ENCODE measurements around the gene SMYD3. TPM values are rescaled to one million over a fixed set of nuclear protein-coding genes. Genes with fewer than 3 reads are reported as not detected.

SMYD3 gene
- total and polyA plus RNA-seq, 2 donors: 22.0 to 27.0 TPM

DNA sequence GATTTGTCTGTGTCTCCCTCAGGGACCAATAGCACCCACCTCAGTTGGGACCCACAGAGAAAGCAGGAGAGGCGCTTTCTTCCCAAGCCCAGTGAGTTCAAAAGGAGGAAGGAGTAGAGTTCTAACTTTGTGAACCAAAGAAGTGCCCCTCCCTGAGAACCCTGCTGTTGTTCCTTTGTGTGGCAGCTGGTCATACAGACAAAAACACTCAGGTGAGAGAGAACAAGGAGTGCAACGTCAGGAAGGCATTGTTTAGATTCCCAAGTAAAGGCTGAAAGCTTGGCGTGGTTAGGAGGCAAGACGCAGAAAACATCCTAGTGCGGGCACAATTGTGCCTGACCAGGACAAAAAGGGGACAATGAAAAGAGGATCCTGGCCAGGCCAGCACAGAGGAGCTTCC, 697.7 kb downstream of the SMYD3 start:
- 95% methylated on average over 5 of the region's 5 CpGs for WGBS
- H3K4me3 ChIP-seq (ENCODE audit: low read length in 2 of 2): no peak overlapping the region
- H3K27me3 ChIP-seq (ENCODE audit: control insufficient read depth in 2 of 2, insufficient read depth in 1 of 2, low read length in 1 of 2): no peaks in the 10 kb centered on the region
- H3K27ac ChIP-seq (ENCODE audit: low read depth in 1 of 2, low read length in 1 of 2): no peak overlapping the region
- DNase-seq (ENCODE audit: low read depth in 6 of 9, low spot score in 9 of 9): no peak
- H3K9me3 ChIP-seq (ENCODE audit: control insufficient read depth in 2 of 2, insufficient read depth in 1 of 2, low read length in 1 of 2): no peaks in the 10 kb centered on the region
- no peaks in the 10 kb centered on the region for H3K36me3 ChIP-seq (ENCODE audit: control insufficient read depth in 2 of 2, insufficient read depth in 2 of 2, low read length in 1 of 2)
- no peaks in the 10 kb centered on the region for H3K4me1 ChIP-seq (ENCODE audit: control insufficient read depth in 2 of 2, insufficient read depth in 2 of 2, low read length in 2 of 2)

DNA sequence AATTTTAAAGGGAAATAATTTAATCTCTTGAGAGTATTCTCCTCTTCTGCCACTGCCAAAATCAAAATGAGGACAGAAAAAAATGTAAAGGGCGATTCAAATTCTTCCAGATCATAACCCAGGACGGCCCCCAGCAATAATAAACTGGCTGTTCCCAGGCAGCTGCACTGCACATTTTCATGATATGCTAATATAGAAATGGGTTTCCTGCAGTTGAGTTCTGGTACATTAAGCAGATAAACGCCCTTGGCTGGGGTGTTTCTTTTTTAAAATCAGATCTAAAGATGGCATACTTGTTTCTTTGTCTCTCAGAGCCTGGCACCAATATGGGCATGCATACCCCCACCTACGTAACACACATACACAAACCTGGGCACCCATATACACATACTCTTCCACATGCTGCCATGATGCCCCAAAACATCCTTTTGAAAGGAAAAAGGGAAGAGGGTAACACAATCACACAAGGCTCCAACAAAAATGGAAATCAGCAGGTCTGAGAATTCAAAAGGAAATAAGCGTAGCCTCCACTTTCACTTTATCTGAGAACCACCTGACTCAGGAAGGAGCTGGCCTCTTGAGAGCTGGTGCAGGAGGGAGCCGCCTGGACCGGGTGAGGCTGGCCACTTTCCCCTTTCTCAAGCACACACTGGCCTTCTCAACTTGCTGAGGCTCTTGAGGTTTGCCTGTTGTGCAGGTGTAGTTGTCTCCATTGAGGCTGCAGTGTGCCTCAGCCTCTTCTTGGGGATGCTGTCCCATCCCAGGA, 698.9 kb downstream of the SMYD3 start:
- 69% methylated on average over 7 of the region's 7 CpGs for WGBS
- Histone ChIP-seq H3K27ac (ENCODE audit: low read depth in 1 of 2, low read length in 1 of 2) (no peak overlapping the region), H3K27me3 (ENCODE audit: control insufficient read depth in 2 of 2, insufficient read depth in 1 of 2, low read length in 1 of 2) (no peaks in the 10 kb centered on the region), H3K36me3 (ENCODE audit: control insufficient read depth in 2 of 2, insufficient read depth in 2 of 2, low read length in 1 of 2) (no peaks in the 10 kb centered on the region), H3K9me3 (ENCODE audit: control insufficient read depth in 2 of 2, insufficient read depth in 1 of 2, low read length in 1 of 2) (no peaks in the 10 kb centered on the region), H3K4me1 (ENCODE audit: control insufficient read depth in 2 of 2, insufficient read depth in 2 of 2, low read length in 2 of 2) (no peaks in the 10 kb centered on the region), H3K4me3 (ENCODE audit: low read length in 2 of 2) (no peak overlapping the region)
- DNase-seq (ENCODE audit: low read depth in 6 of 9, low spot score in 9 of 9): no peak

GRCh38 chr1:245807306-245807705, 699.8 kb downstream of the SMYD3 start:
- WGBS: 79% methylated on average over 10 of the region's 10 CpGs
- Histone ChIP-seq H3K27me3 (ENCODE audit: control insufficient read depth in 2 of 2, insufficient read depth in 1 of 2, low read length in 1 of 2) (no peaks in the 10 kb centered on the region), H3K4me1 (ENCODE audit: control insufficient read depth in 2 of 2, insufficient read depth in 2 of 2, low read length in 2 of 2) (no peaks in the 10 kb centered on the region), H3K9me3 (ENCODE audit: control insufficient read depth in 2 of 2, insufficient read depth in 1 of 2, low read length in 1 of 2) (no peaks in the 10 kb centered on the region), H3K36me3 (ENCODE audit: control insufficient read depth in 2 of 2, insufficient read depth in 2 of 2, low read length in 1 of 2) (no peaks in the 10 kb centered on the region), H3K27ac (ENCODE audit: low read depth in 1 of 2, low read length in 1 of 2) (no peak overlapping the region), H3K4me3 (ENCODE audit: low read length in 2 of 2) (no peak overlapping the region)
- peak in 1 of 9 donors; percentile 7 for DNase-seq (ENCODE audit: low read depth in 6 of 9, low spot score in 9 of 9)

- 0% methylated on average over 1 of the region's 1 CpG for WGBS
- Histone ChIP-seq H3K36me3 (ENCODE audit: control insufficient read depth in 2 of 2, insufficient read depth in 2 of 2, low read length in 1 of 2) (no peaks in the 10 kb centered on the region), H3K4me1 (ENCODE audit: control insufficient read depth in 2 of 2, insufficient read depth in 2 of 2, low read length in 2 of 2) (no peaks in the 10 kb centered on the region)
Observed at GRCh38 chr1:245805532-245805931, 701.5 kb downstream of the SMYD3 start.

DNA sequence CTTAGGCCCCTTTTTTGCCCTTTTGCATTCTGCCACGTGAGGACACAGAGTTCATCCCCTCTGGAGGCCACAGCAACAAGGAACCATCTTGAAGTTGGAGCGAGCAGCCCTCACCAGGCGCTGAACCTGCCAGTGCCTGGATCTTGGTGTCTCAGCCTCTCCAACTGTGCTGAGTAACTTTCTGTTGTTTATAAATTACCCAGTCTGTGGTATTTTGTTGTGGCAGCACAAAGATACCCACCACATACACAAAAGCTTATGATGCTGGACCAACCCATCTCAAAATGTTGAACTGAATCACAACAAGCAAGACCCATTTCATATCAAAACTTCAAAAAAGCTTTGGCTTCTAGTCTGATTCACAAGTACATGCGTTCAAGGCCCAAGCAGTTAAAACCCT, 702.4 kb downstream of the SMYD3 start:
- no peaks in the 10 kb centered on the region for H3K9me3 ChIP-seq (ENCODE audit: control insufficient read depth in 2 of 2, insufficient read depth in 1 of 2, low read length in 1 of 2)

More at GRCh38 chr1:245805532-245805931, 701.5 kb downstream of the SMYD3 start:
- Histone ChIP-seq H3K9me3 (ENCODE audit: control insufficient read depth in 2 of 2, insufficient read depth in 1 of 2, low read length in 1 of 2) (no peaks in the 10 kb centered on the region), H3K27me3 (ENCODE audit: control insufficient read depth in 2 of 2, insufficient read depth in 1 of 2, low read length in 1 of 2) (no peaks in the 10 kb centered on the region), H3K27ac (ENCODE audit: low read depth in 1 of 2, low read length in 1 of 2) (no peak overlapping the region), H3K4me3 (ENCODE audit: low read length in 2 of 2) (no peak overlapping the region)
- no peak for DNase-seq (ENCODE audit: low read depth in 6 of 9, low spot score in 9 of 9)

GRCh38 chr1:245803666-245804037, 703.4 kb downstream of the SMYD3 start:
- DNase-seq (ENCODE audit: low read depth in 6 of 9, low spot score in 9 of 9): no peak
- Histone ChIP-seq H3K27ac (ENCODE audit: low read depth in 1 of 2, low read length in 1 of 2) (no peak overlapping the region), H3K9me3 (ENCODE audit: control insufficient read depth in 2 of 2, insufficient read depth in 1 of 2, low read length in 1 of 2) (no peaks in the 10 kb centered on the region), H3K4me1 (ENCODE audit: control insufficient read depth in 2 of 2, insufficient read depth in 2 of 2, low read length in 2 of 2) (no peaks in the 10 kb centered on the region), H3K27me3 (ENCODE audit: control insufficient read depth in 2 of 2, insufficient read depth in 1 of 2, low read length in 1 of 2) (no peaks in the 10 kb centered on the region), H3K4me3 (ENCODE audit: low read length in 2 of 2) (no peak overlapping the region), H3K36me3 (ENCODE audit: control insufficient read depth in 2 of 2, insufficient read depth in 2 of 2, low read length in 1 of 2) (no peaks in the 10 kb centered on the region)
- 90% methylated on average over 5 of the region's 5 CpGs for WGBS

More for the DNA sequence above, 702.4 kb downstream of the SMYD3 start:
- H3K27me3 ChIP-seq (ENCODE audit: control insufficient read depth in 2 of 2, insufficient read depth in 1 of 2, low read length in 1 of 2): no peaks in the 10 kb centered on the region
- 97% methylated on average over 4 of the region's 4 CpGs for WGBS
- no peaks in the 10 kb centered on the region for H3K36me3 ChIP-seq (ENCODE audit: control insufficient read depth in 2 of 2, insufficient read depth in 2 of 2, low read length in 1 of 2)
- no peak for DNase-seq (ENCODE audit: low read depth in 6 of 9, low spot score in 9 of 9)
- H3K27ac ChIP-seq (ENCODE audit: low read depth in 1 of 2, low read length in 1 of 2): no peak overlapping the region
- H3K4me3 ChIP-seq (ENCODE audit: low read length in 2 of 2): no peak overlapping the region
- H3K4me1 ChIP-seq (ENCODE audit: control insufficient read depth in 2 of 2, insufficient read depth in 2 of 2, low read length in 2 of 2): no peaks in the 10 kb centered on the region

DNA sequence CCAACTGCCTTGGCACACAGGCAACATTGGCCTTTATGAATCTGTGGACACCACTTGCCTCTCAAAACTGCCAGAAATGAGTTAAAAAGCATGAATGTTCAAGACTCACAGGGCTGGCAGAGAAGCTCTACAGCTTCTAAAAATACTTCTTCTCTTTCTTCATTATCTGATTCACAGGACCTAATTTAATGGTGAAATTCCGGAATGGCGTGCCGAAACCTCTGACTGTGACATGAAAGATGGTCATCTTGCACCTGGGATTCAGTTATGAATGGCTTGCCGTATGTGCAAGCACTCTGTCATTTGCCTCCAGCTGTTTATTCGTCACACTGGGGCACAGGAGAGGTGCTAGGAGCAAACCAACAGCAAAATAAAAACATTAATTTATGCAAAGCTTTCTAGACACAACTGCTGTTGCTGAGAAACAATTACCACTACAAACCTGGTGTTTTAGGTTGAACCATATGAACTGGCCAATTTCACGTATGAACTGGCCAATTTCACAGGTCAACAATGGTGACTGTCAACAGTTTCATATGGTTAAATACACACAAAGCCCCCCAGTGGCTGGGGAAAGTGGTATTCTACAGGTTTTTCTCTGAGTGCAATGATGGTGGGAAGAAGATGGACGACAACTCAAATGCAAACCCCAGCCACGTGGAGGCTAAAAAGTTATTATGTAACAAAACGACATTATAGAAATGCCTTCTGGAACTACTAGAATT, 704.0 kb downstream of the SMYD3 start:
- Histone ChIP-seq H3K27ac (ENCODE audit: low read depth in 1 of 2, low read length in 1 of 2) (no peak overlapping the region), H3K9me3 (ENCODE audit: control insufficient read depth in 2 of 2, insufficient read depth in 1 of 2, low read length in 1 of 2) (no peaks in the 10 kb centered on the region), H3K4me3 (ENCODE audit: low read length in 2 of 2) (no peak overlapping the region), H3K36me3 (ENCODE audit: control insufficient read depth in 2 of 2, insufficient read depth in 2 of 2, low read length in 1 of 2) (no peaks in the 10 kb centered on the region), H3K4me1 (ENCODE audit: control insufficient read depth in 2 of 2, insufficient read depth in 2 of 2, low read length in 2 of 2) (no peaks in the 10 kb centered on the region), H3K27me3 (ENCODE audit: control insufficient read depth in 2 of 2, insufficient read depth in 1 of 2, low read length in 1 of 2) (no peaks in the 10 kb centered on the region)
- 95% methylated on average over 9 of the region's 9 CpGs for WGBS
- DNase-seq (ENCODE audit: low read depth in 6 of 9, low spot score in 9 of 9): no peak

GRCh38 chr1:245800901-245801605, 706.0 kb downstream of the SMYD3 start:
- Histone ChIP-seq H3K9me3 (ENCODE audit: control insufficient read depth in 2 of 2, insufficient read depth in 1 of 2, low read length in 1 of 2) (no peaks in the 10 kb centered on the region), H3K4me3 (ENCODE audit: low read length in 2 of 2) (no peak overlapping the region), H3K36me3 (ENCODE audit: control insufficient read depth in 2 of 2, insufficient read depth in 2 of 2, low read length in 1 of 2) (no peaks in the 10 kb centered on the region), H3K27ac (ENCODE audit: low read depth in 1 of 2, low read length in 1 of 2) (no peak overlapping the region), H3K27me3 (ENCODE audit: control insufficient read depth in 2 of 2, insufficient read depth in 1 of 2, low read length in 1 of 2) (no peaks in the 10 kb centered on the region), H3K4me1 (ENCODE audit: control insufficient read depth in 2 of 2, insufficient read depth in 2 of 2, low read length in 2 of 2) (no peaks in the 10 kb centered on the region)
- no peak for DNase-seq (ENCODE audit: low read depth in 6 of 9, low spot score in 9 of 9)
- WGBS: 98% methylated on average over 6 of the region's 6 CpGs

GRCh38 chr1:245798349-245798711, 708.7 kb downstream of the SMYD3 start:
- Histone ChIP-seq H3K4me3 (ENCODE audit: low read length in 2 of 2) (no peak overlapping the region), H3K36me3 (ENCODE audit: control insufficient read depth in 2 of 2, insufficient read depth in 2 of 2, low read length in 1 of 2) (no peaks in the 10 kb centered on the region), H3K4me1 (ENCODE audit: control insufficient read depth in 2 of 2, insufficient read depth in 2 of 2, low read length in 2 of 2) (no peaks in the 10 kb centered on the region), H3K9me3 (ENCODE audit: control insufficient read depth in 2 of 2, insufficient read depth in 1 of 2, low read length in 1 of 2) (no peaks in the 10 kb centered on the region), H3K27me3 (ENCODE audit: control insufficient read depth in 2 of 2, insufficient read depth in 1 of 2, low read length in 1 of 2) (no peaks in the 10 kb centered on the region), H3K27ac (ENCODE audit: low read depth in 1 of 2, low read length in 1 of 2) (no peak overlapping the region)
- WGBS: 81% methylated on average over 5 of the region's 5 CpGs
- DNase-seq (ENCODE audit: low read depth in 6 of 9, low spot score in 9 of 9): no peak

All from thymus (tissue), 11 donors.